ENCODE measurements around the gene UGP2.
"Not testable (repeated sequence)": the region's sequence is repeated elsewhere in the genome, so short reads cannot be mapped to it uniquely, and the experiment has no call there.

UGP2 gene

DNA sequence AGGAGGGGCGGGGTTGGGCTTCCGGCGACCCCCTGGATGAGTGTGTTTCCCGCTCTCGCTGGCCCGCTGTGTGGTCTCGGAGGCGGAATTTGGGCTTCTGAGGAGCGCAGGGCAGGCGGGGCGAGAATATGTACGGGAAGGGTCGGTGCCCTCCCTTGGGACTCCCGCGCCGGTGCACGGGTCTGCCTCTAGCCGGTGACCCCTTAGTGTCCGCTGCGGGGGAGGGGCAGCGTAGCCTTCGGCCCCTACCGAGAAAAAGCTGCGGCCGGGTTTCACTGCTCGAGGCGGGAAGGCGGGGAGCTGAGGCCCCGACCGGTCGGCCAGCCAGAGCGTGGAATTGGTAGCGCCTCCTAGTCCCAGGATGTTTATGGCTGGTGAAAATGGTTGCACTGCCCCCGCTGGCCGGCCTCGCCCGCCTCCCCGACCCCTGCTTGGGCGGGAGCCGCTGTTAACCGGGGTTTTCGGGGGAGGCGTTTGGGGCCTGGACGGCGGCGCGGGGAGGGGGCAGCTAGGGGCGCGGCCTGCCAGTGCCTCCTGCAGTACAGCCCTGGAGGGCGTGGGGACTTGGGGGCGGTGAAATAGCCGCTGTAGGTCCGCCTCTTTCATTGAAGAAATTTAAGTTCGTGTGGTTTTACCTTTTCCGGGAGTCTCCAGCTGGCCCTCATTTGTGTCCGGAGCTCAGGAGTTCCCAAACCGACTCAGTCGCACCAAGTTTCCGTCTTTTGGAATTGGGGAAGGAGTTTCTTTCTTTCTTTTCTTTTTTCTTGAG, at the start of gene UGP2:
Gene UGP2 (plus strand): TSS at position 643 of the 769 bp plus-strand sequence. CDS start 290 bp downstream, outside the sequence.
- DNase-seq (ENCODE audit: low read depth), result peak; percentile 83

DNA sequence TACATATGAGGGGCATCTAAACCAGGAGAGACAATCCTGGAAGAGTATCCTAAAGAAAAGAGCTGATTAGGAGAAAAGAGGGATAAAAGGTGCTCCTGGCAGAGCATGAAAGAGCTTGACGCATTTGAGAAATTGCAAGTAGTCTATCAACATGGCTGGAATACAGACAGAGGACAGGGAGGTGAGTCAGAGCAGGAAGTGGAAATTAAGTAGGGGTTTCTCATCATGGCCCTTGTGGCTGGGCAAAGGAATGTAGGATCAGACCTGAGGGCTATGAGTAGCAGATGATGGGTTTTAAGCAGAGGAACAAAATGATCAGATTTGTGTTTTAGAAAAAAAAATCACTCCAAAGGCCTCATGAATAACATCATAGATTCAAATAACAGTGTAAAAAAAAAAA, 49.2 kb upstream of the UGP2 start:
- DNase-seq (ENCODE audit: low read depth), result peak; percentile 90

DNA sequence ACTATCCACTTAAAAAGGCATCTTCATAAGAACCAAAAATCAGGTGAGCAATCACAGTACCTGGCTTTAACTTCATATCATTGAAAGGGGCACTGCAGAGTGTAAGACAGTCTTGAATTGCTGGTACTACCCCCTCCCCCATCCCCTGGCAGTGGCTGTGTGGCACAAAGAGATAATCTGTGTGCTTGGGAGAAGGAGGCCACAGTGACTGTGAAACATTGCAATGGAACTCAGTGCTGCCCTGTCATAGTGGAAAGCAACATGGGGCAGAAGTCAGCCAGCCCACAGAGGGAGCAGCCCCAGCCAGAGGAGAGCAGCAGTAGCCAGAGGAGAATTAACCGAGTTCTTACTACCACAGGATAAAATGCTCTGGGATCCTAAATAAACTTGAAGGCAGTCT, 45.3 kb upstream of the UGP2 start:
- DNase-seq (ENCODE audit: low read depth), result no peak

DNA sequence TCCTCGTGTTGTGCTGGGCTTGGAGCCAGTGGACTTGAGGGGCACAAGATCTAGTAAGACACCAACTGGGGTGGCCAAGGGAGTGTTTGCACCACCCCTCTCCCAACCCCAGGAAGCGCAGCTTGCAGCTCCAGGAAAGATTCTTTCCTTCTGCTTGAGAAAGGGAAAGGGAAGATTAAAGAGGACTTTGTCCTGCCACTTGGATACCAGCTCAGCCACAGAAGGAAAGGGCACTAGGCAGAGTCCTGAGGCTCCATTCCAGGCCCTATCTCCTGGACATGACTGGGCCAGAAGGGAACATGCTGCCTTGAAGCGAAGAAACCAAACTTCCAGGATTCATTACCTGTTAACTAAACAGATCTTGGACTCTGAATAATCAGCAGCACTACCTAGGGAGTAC, 44.9 kb upstream of the UGP2 start:
- DNase-seq (ENCODE audit: low read depth), result no peak

DNA sequence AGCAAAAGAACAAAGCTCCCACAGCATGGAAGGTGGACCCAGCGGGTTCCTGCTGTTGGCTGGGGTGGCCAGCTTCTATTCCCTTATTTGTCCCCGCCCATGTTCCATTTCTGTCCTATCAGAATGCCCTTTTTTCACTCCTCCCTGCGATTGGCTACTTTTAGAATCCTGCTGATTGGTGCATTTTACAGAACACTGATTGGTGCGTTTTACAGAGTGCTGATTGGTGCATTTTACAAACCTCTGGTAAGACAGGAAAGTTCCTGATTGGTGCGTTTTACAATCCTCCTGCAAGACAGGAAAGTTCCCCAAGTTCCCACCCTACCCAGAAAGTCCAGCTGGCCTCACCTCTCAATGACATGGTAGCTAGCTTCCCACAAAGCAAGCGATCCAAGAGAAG, 40.2 kb upstream of the UGP2 start:
- DNase-seq (ENCODE audit: low read depth), result no peak

DNA sequence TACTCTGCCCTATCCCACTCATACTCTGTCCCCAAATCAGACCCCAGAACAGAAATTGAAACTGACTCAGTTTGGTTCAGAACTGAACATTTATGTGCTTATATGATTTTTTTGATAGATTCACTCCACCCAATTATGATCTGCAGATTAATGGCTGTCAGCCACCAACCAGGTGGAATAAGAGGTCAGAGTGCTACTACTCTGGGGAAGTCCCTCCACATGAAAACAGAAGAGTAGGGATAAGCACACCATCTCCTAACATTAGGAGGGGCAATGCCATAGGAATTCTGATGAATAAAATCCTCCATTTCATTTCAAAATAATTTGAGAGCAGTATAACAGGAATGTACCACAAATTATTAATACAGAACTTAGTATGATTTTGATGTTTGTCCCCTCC, 36.3 kb upstream of the UGP2 start:
- DNase-seq (ENCODE audit: low read depth), result no peak

DNA sequence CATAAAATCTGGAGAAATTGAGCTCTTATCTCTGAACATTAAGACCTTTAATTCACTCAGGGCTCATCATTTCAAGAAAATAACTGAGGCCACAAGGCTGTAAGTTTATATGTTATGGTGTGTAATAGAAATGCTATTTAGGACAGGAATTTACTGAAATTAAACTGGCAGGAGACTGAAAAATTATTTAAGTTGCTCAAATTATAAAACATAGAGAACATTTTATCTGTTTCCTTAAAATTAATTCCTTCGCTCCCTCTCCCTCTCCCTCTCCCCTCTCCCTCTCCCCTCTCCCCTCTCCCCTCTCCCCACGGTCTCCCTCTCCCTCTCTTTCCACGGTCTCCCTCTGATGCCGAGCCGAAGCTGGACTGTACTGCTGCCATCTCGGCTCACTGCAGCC, 33.7 kb upstream of the UGP2 start:
- DNase-seq (ENCODE audit: low read depth), result not testable (repeated sequence)

DNA sequence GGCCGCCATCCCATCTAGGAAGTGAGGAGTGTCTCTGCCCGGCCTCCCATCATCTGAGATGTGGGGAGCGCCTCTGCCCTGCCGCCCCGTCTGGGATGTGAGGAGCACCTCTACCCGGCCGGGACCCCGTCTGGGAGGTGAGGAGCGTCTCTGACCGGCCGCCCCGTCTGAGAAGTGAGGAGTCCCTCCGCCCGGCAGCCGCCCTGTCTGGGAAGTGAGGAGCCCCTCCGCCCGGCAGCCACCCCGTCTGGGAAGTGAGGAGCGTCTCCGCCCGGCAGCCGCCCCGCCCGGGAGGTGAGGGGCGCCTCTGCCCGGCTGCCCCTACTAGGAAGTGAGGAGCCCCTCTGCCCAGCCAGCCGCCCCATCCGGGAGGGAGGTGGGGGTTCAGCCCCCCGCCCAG, 32.8 kb upstream of the UGP2 start:
- not testable (repeated sequence) for DNase-seq (ENCODE audit: low read depth)

DNA sequence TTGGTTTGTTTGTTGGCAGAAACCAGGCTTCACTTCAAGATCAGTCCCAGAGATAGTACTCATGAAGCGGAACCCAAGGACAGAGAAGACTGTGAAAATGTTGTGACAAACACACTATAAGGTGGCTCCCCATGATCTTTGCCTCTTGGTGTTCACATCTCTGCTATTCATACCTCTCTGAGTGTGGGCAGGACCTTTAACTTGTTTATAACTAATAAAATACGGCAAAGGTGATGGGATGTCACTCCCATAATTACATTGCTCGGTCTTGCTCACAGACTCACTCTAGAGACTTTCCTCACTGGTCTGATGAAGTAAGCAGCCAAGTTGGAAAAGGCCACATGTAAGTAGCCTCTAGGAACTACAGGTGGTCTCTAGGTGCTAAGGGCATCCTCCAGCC, 30.6 kb upstream of the UGP2 start:
- no peak for DNase-seq (ENCODE audit: low read depth)

DNA sequence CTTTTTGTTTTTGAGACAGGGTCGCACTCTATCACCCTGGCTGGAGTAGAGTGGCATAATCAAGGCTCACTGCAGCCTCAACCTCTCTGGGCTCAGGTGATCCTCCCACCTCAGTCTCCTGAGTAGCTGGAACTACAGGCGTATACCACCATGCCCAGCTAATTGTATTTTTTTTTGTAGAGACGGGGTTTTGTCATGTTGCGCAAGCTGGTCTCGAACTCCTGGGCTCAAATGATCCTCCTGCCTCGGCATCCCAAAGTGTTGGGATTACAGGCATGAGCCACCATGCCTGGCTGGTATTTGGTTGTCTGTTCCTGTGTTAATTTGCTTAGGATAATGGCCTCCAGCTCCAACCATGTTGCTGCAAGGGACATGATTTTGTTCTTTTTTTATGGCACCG, 29.8 kb upstream of the UGP2 start:
- not testable (repeated sequence) for DNase-seq (ENCODE audit: low read depth)

DNA sequence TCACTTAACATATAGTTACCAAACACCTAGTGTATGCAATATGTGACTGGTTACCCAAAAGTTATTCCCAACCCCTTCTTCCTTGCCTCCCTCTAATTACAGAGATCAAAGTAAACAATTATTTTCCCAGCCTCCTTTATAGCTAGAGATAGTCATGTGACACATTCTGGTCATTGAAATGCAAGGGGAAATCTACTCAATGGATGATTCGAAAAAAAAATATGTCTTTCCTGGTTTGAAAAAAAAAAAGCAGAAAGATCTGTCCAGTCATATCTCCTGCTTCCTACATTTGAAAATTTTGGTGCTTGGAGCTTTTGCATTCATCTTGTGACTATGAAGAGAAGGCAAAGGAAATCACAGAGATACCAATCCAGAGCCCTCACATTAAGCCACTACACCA, 27.6 kb upstream of the UGP2 start:
- DNase-seq (ENCODE audit: low read depth), result no peak

DNA sequence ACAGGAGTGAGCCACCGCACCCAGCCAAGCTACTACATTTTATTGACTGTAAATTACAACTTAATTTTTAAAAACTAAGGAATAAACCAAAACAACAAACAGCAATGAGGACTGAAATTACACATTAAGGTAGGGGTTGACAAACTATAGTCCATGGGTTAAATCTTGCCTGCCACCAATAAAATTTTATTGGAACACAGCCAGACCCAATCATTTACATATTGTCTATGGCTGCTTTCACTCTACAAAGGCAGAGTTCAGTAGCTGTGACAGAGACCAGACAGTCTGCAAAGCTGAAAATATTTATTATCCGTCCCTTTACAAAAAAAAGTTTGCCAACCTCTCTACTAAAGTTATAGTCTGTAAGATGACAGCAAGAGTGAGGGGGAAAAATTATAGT, 24.3 kb upstream of the UGP2 start:
- DNase-seq (ENCODE audit: low read depth), result no peak

DNA sequence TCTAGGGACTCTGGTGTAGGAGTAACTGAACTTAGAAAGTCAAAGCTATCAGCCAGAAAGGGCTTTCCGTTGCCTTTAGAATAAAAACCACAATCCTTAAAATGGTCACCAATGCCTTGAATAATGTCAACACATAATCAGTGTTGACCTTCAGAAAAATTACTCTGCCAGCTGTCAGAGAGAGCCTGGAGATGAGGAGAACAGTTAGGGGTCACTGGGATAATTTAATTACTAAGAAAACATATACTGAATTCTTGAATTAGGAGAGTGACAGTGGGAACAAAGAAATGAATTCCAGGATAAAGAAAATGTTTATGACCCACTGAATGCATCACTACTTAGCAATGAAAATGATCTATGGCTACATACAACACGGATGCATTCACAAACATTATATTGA, 23.4 kb upstream of the UGP2 start:
- DNase-seq (ENCODE audit: low read depth), result no peak

DNA sequence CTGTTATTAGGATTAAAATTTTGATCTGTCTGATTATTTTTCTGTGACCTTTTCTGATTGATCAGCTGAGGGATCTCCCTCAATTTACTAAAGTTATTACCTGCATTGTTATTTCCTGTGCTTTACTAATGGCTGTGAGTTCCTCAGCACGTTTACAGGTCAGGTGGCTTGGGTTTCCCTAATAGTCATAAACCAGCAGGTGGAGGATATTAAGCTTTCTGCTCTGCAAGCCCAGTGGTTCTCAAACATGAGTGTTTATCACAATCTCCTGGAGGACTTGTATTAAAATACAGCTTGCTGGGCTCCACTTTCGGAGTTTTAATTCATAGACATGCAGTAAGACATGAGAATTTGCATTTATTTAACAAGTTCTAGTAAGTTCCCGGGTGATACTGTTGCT, 22.4 kb upstream of the UGP2 start:
- DNase-seq (ENCODE audit: low read depth), result no peak

DNA sequence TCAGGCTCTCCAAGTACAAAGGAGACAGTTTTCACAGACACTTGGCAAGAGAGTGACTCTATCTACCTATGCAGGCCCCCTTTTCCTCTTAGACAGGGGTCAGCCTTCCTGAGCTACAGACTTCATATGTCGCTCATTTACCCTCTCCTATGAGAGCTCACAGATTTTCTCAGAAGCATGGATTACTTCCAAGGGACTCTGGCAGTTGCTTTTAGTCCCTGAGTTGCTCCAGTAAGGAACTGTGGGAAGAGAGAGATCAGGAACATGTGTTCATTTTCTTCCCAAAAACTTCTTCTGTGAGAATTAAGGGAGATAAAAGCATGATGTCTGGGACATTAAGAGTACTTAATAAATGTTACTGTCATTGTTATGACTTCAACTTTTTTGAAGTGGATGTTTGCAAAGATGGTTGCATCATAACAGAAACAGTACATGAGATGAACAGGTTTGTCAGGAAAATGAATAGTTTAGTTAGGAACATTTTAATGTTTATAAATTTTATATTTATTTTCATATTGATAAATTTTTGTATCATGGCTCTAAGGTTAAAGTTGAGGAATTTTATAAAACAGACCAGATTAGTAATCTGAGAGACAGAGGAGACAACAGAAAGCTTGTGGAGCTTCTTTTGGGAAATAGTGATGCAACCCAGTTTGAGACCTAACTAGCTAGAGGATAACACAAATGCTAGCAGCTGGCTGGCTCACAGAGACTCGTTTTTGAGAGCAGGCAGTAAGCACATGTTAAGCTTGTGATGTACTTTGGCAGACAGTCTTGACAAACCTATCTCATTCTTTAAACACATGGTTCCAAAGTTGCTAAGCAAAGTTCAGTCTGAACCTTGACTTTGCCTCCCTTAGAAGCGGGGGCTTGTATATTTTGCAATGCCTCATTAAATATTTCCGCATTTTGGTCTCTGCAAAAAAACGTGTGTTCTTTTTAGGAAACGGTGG, 21.7 kb upstream of the UGP2 start:
- DNase-seq (ENCODE audit: low read depth), result no peak

DNA sequence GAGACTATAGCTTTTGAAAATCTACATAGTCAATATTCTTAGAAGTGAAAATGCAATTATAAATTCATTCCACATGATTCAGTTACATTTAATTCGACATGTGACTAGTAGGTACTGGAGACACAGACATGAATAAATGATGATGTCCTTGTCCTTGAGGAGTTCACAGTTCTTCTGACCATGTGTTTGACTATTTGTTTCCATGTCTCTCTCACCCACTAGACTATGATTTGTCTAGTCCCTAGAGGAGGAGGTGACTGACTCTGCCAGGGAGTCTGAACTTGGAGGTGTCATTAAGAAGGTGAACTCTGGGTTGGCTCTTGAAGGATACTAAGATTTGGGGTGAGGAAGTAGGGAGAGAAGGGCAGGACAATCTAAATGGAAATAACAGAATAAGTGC, 20.7 kb upstream of the UGP2 start:
- DNase-seq (ENCODE audit: low read depth), result no peak

DNA sequence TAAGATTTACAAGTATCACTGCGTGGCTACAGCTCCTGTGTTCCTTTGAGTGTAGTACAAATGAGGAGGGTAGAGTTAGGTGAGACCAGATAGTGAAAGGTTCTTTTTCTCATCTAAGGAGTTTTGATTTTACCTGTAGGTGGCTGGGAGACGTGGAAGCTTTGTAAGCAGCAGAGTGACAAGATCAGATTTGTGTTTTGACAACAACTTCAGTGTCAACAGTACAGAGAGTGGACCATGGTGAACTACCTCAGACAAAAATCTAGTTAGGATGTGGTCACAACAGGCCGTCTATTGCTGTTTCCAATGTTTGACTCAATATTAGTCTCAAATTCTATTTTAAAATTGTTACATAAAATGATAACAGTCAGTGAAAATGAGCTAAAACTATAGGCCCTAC, 20.3 kb upstream of the UGP2 start:
- no peak for DNase-seq (ENCODE audit: low read depth)

DNA sequence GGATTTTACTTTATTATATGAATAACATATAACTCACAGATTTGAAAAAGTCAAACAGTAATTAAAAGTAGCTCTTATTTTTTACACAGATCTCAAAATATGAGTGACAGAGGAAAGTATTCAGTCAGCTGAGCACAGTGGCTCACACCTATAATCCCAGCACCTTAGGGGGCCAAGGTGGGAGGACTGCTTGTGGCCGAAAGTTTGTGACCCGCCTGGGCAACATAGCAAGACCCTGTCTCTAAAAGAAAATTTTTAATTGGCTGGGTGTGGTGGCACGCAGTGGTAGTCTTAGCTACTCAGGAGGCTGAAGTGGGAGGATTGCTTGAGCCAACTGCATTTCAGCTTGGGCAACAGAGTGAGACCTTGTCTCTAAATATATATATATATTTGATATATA, 19.2 kb upstream of the UGP2 start:
- no peak for DNase-seq (ENCODE audit: low read depth)

DNA sequence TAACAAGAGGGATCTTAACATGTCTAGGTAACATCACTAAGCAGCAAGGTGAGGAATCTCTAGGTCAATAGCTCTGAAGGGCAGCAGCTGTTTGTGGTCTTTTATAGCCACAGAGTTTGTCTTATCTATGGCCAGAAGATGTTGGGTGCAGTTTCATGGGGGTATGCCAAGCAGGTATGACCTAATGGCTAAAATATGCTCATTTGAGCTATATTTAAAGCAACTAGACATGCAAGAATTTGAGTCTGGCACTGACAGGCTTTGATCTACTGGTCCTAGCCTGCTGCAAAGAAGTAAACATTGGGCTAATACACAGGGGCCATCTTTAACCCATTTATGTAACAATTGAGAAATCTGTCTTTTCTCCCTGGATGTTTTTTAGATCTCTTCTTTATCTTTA, 13.9 kb upstream of the UGP2 start:
- DNase-seq (ENCODE audit: low read depth), result peak; percentile 78

DNA sequence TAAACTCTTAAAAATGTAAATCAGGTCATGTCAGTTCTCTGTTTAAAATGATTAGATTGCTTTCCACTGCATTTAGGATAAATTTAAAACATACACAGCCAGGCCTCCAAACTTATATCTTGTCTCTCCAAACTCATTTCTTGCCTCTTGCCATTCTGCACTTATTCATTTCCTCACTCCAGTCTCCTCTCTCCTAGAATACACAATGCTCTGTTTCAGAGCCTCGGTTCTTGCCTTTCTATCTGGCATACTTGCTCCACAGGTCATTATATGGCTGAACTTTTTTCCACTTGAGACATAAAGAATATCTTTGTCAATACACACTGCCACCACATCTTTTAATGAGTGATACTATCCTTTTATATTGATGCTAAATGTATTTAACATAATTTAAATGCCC, 10.5 kb upstream of the UGP2 start:
- no peak for DNase-seq (ENCODE audit: low read depth)

DNA sequence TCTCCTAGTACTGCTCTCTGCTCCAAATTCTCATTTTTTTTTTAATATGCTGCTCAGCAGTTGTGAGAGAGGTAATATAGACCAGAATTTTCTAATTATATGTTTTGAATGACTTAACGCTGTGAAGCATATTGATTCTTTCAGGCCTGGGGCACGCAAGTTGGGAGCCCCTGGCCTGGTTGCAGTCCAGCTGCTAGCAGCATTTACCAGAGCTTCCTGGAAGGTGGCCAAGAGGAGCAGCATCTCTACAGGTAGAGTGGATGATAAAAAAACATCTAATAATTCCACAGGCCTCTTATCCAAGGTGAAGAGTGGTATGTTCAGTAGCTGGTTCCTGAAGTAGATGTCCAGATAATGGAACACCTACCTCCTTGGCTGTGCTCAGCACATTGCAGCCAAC, 7.3 kb upstream of the UGP2 start:
- DNase-seq (ENCODE audit: low read depth), result no peak

DNA sequence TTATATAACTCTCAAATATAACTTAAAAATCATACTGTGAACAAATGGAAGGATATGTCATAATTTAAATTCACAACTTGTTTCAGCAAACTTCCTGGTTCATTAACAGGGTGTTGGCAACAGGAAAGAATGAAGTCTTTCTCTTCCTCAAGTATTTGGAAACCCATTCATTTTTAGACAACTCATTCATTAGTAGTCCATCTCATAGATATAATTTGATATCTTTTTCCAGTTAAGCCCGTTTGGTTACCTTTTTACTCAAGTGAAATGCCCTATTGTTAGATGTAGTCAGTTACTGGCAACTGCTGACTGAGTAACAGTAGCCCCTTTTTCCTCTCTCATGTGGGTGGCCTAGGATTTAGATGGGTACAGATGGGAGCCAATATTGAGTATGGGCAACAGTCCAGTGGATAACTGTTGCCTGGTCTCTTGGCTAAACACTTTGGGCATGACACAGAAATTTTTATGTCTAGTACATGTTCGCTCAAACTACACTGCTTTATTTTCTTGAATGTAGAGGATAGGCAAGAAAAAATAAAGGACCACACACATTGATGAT, 4.6 kb upstream of the UGP2 start:
- no peak for DNase-seq (ENCODE audit: low read depth)
